ENCODE results near the gene SNX22. TPM values are rescaled to one million over a fixed set of nuclear protein-coding genes. Genes with fewer than 3 reads are reported as not detected.

SNX22 gene
- total and polyA plus RNA-seq, 9 donors = 0.07 to 2.3 (median 0.28) TPM; not detected in 1

- Histone ChIP-seq H3K9me3 (no peaks in the 10 kb centered on the region), H3K27ac (no peak overlapping the region), H3K4me1 (ENCODE audit: insufficient read depth) (peaks cover 11% of the 10 kb centered on the region), H3K36me3 (no peaks in the 10 kb centered on the region), H3K27me3 (no peaks in the 10 kb centered on the region), H3K4me3 (no peak overlapping the region)
- intact Hi-C loops (cut with DNase I) = no loop called here
- TF ChIP-seq POLR2A (IDR thresholded peaks at IDR 0.05) (no peak), CTCF (IDR thresholded peaks at IDR 0.05) (no peak), EP300 (IDR thresholded peaks at IDR 0.05) (no peak)
- 88 to 95% (median 90%) methylated on average over 3 of the region's 3 CpGs for WGBS, 3 donors
- DNase-seq = no peak
These were observed 40.4 kb upstream of the SNX22 start for GRCh38 chr15:64110950-64111678.

GRCh38 chr15:64111679-64112050, 39.9 kb upstream of the SNX22 start:
- DNase-seq = no peak
- no peak overlapping the region for H3K4me3 ChIP-seq
- no peaks in the 10 kb centered on the region for H3K9me3 ChIP-seq
- WGBS, 3 donors = 80 to 99% (median 84%) methylated on average over 3 of the region's 3 CpGs
- no peaks in the 10 kb centered on the region for H3K36me3 ChIP-seq
- H3K4me1 ChIP-seq (ENCODE audit: insufficient read depth) = peaks cover 8% of the 10 kb centered on the region
- TF ChIP-seq POLR2A (IDR thresholded peaks at IDR 0.05) = no peak
- intact Hi-C loops (cut with DNase I) = no loop called here
- no peak overlapping the region for H3K27ac ChIP-seq
- H3K27me3 ChIP-seq = no peaks in the 10 kb centered on the region

- Histone ChIP-seq H3K9me3 (no peaks in the 10 kb centered on the region), H3K4me3 (no peak overlapping the region), H3K27ac (no peak overlapping the region), H3K4me1 (ENCODE audit: insufficient read depth) (peaks cover 8% of the 10 kb centered on the region), H3K27me3 (no peaks in the 10 kb centered on the region), H3K36me3 (no peaks in the 10 kb centered on the region)
- TF ChIP-seq EP300 (IDR thresholded peaks at IDR 0.05) (no peak), CTCF (IDR thresholded peaks at IDR 0.05) (no peak), POLR2A (IDR thresholded peaks at IDR 0.05) (no peak)
- intact Hi-C loops (cut with DNase I) = no loop called here
- WGBS, 3 donors = 33 to 55% (median 45%) methylated on average over 4 of the region's 4 CpGs
- no peak for DNase-seq
These were observed 39.3 kb upstream of the SNX22 start for GRCh38 chr15:64112073-64112772.

- no peak overlapping the region for H3K27ac ChIP-seq
- DNase-seq = no peak
- H3K4me3 ChIP-seq = no peak overlapping the region
- TF ChIP-seq CTCF (IDR thresholded peaks at IDR 0.05) (no peak), EP300 (IDR thresholded peaks at IDR 0.05) (no peak), POLR2A (IDR thresholded peaks at IDR 0.05) (no peak)
- no peaks in the 10 kb centered on the region for H3K36me3 ChIP-seq
- no peaks in the 10 kb centered on the region for H3K27me3 ChIP-seq
- WGBS, 3 donors = 85 to 94% (median 93%) methylated on average over 1 of the region's 1 CpG
- H3K4me1 ChIP-seq (ENCODE audit: insufficient read depth) = peaks cover 8% of the 10 kb centered on the region
- no peaks in the 10 kb centered on the region for H3K9me3 ChIP-seq
- intact Hi-C loops (cut with DNase I) = no loop called here
These were observed 38.6 kb upstream of the SNX22 start for GRCh38 chr15:64112904-64113303.

Data from ovary (tissue), 9 donors.